ENCODE results near the gene FIZ1. TPM values are rescaled to one million over a fixed set of nuclear protein-coding genes. Genes with fewer than 3 reads are reported as not detected.
A peak's percentile ranks its signal among the peaks of the same experiment; 100 is the strongest.

Gene FIZ1
- total RNA-seq, 1 donor from 2014 or later, result 4.8 TPM

- no peaks in the 10 kb centered on the region for H3K9me3 ChIP-seq (ENCODE audit: low read depth)
- peak; percentile 57 for DNase-seq (ENCODE audit: low spot score)
- peaks cover 26% of the 10 kb centered on the region for H3K4me1 ChIP-seq
- no peak overlapping the region for H3K27ac ChIP-seq
- peak overlapping the region; percentile 12 for H3K27ac Mint-ChIP-seq
- H4K20me1 ChIP-seq (ENCODE audit: low read depth), result peaks cover 4% of the 10 kb centered on the region
- no peaks in the 10 kb centered on the region for H3K9me3 Mint-ChIP-seq
- H3K4me3 ChIP-seq, result peak overlapping the region; percentile 80
- peak overlapping the region; percentile 99 for H3K4me2 ChIP-seq
- peaks cover 53% of the 10 kb centered on the region for H3F3A ChIP-seq (ENCODE audit: low read depth)
- peaks cover 42% of the 10 kb centered on the region for H3K4me1 Mint-ChIP-seq
- no peak for TF ChIP-seq CTCF (IDR thresholded peaks at IDR 0.05)
- no peak for TF ChIP-seq EZH2phosphoT487 (IDR thresholded peaks at IDR 0.05)
- no peak for TF ChIP-seq EZH2 (IDR thresholded peaks at IDR 0.05)
- no peaks in the 10 kb centered on the region for H3K36me3 ChIP-seq
- H3K27me3 ChIP-seq, result no peaks in the 10 kb centered on the region
- peaks cover 18% of the 10 kb centered on the region for H3K36me3 Mint-ChIP-seq
- H3K4me3 Mint-ChIP-seq, result peak overlapping the region; percentile 96
- no peak overlapping the region for H2AFZ ChIP-seq (replicated peaks)
- peak overlapping the region; percentile 73 for H3K9ac ChIP-seq
- peaks cover 90% of the 10 kb centered on the region for H3K79me2 ChIP-seq (ENCODE audit: low read depth)
- H3K27me3 Mint-ChIP-seq (ENCODE audit: insufficient read depth, low read depth), result peaks cover 25% of the 10 kb centered on the region
These were observed 43.1 kb upstream of the FIZ1 start for GRCh38 chr19:55642153-55643002.

GRCh38 chr19:55641426-55642152 is 42.3 kb upstream of the FIZ1 start:
- H3K36me3 ChIP-seq, result no peaks in the 10 kb centered on the region
- no peaks in the 10 kb centered on the region for H3K27me3 ChIP-seq
- TF ChIP-seq EZH2phosphoT487 (IDR thresholded peaks at IDR 0.05) (no peak), CTCF (IDR thresholded peaks at IDR 0.05) (no peak), EZH2 (IDR thresholded peaks at IDR 0.05) (no peak)
- H3K27ac Mint-ChIP-seq, result peak overlapping the region; percentile 39
- peaks cover 45% of the 10 kb centered on the region for H3F3A ChIP-seq (ENCODE audit: low read depth)
- peak overlapping the region; percentile 85 for H3K27ac ChIP-seq
- peaks cover 5% of the 10 kb centered on the region for H4K20me1 ChIP-seq (ENCODE audit: low read depth)
- H3K4me3 ChIP-seq, result peak overlapping the region; percentile 80
- H3K4me2 ChIP-seq, result peak overlapping the region; percentile 99
- H3K4me3 Mint-ChIP-seq, result peak overlapping the region; percentile 90
- H3K4me1 ChIP-seq, result peaks cover 19% of the 10 kb centered on the region
- peaks cover 15% of the 10 kb centered on the region for H3K36me3 Mint-ChIP-seq
- DNase-seq (ENCODE audit: low spot score), result peak; percentile 64
- peaks cover 25% of the 10 kb centered on the region for H3K27me3 Mint-ChIP-seq (ENCODE audit: insufficient read depth, low read depth)
- H3K9me3 Mint-ChIP-seq, result no peaks in the 10 kb centered on the region
- H3K9me3 ChIP-seq (ENCODE audit: low read depth), result no peaks in the 10 kb centered on the region
- peak overlapping the region; percentile 57 for H2AFZ ChIP-seq (replicated peaks)
- H3K4me1 Mint-ChIP-seq, result peaks cover 37% of the 10 kb centered on the region
- H3K9ac ChIP-seq, result peak overlapping the region; percentile 73
- H3K79me2 ChIP-seq (ENCODE audit: low read depth), result peaks cover 89% of the 10 kb centered on the region

DNA sequence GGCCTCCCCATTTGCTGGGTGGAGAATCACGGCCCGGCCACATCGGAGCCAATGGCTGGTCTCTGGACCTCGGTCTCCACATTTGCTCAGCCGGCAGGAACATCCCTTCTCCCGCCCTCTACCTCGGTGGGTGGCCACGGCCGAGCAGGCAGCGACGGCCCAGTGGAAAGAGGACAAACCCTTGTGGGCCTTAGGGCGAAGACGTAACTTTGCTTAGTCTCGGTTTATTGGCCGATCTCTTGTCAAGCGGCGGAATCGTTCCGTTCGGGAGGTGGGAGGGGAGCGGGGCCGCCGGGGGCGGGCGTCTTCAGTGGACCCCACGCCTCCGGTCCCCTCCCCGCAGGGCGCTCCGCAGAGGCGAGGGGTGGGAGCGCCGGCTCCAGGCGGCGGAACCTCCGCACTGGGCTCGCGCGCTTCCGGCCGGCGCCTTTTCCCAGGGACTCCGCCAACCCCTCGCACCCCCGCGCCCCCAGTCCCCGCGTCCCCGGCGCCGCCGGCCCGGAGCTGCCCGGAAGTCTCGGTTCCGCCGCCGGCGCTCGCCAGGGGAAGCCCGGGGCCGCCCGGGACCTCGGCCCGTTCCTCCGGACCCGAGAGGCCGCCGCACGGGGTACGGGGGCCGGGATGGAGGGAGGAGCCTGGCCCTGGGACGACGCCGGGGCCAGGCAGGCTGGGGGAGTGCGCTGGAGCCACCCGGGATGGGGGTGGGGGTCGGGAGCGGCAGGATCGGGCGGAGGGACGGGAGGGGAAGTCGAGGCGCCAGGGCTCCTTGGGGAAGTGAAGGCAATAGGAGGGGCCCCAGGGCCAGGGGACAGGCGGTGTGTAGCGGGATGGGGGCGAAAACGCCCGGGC is 41.5 kb upstream of the FIZ1 start, which contains the start of gene ZNF580:
Gene ZNF580 (plus strand): TSS at position 426 of the 849 bp plus-strand sequence. CDS start 1,507 bp downstream, outside the sequence.
- H3K9me3 Mint-ChIP-seq, result no peaks in the 10 kb centered on the region
- Histone ChIP-seq H3K4me1 (peaks cover 23% of the 10 kb centered on the region), H3K79me2 (ENCODE audit: low read depth) (peaks cover 92% of the 10 kb centered on the region), H3K36me3 (no peaks in the 10 kb centered on the region), H3K9ac (peak within 1 kb of the TSS; percentile 73), H3K9me3 (ENCODE audit: low read depth) (no peaks in the 10 kb centered on the region), H3F3A (ENCODE audit: low read depth) (peaks cover 44% of the 10 kb centered on the region), H3K4me3 (peak within 1 kb of the TSS; percentile 80), H3K27ac (peak within 1 kb of the TSS; percentile 85), H2AFZ (replicated peaks) (peak within 1 kb of the TSS; percentile 57), H3K4me2 (peak within 1 kb of the TSS; percentile 99), H3K27me3 (no peaks in the 10 kb centered on the region), H4K20me1 (ENCODE audit: low read depth) (peaks cover 13% of the 10 kb centered on the region)
- peaks cover 15% of the 10 kb centered on the region for H3K36me3 Mint-ChIP-seq
- peak; percentile 78 for DNase-seq (ENCODE audit: low spot score)
- H3K4me3 Mint-ChIP-seq, result peak within 1 kb of the TSS; percentile 92
- TF ChIP-seq EZH2 (IDR thresholded peaks at IDR 0.05) (no peak), EZH2phosphoT487 (IDR thresholded peaks at IDR 0.05) (no peak)
- H3K27ac Mint-ChIP-seq, result peak within 1 kb of the TSS; percentile 94
- peaks cover 45% of the 10 kb centered on the region for H3K4me1 Mint-ChIP-seq
- H3K27me3 Mint-ChIP-seq (ENCODE audit: insufficient read depth, low read depth), result peaks cover 29% of the 10 kb centered on the region

Measured in neural progenitor cell (in vitro differentiated cells).